GM12874 (cell line): ENCODE results near the gene PARVG.

Experiments
- CTCF ChIP-seq: IDR thresholded peaks from 2 replicates; pipeline ENCODE4 v1.5.1; 2011; ENCODE audit warnings: low read depth, mild to moderate bottlenecking, control low read depth, low read length, moderate library complexity; ENCODE audit not compliant: insufficient read depth

Gene PARVG

DNA sequence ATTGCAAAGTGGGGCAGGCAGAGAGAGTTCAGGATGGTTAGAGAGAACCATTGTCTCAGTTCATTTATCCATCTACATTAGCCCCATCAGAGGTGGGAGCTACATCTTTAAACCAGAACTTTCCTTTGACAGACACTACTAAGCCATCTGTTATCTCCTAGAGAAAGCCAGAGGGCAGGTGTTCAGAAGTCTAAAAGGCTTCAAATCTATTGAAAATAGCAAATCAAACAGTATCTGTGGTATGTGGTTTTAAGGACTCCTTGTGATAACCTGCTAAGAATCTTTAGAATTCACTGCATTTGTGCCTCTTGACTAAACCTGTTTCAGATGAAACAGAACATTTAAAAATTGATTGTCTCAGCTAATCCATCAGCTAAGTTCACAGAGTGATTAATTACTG lies 43.9 kb upstream of the PARVG start:
- no peak for TF ChIP-seq CTCF

DNA sequence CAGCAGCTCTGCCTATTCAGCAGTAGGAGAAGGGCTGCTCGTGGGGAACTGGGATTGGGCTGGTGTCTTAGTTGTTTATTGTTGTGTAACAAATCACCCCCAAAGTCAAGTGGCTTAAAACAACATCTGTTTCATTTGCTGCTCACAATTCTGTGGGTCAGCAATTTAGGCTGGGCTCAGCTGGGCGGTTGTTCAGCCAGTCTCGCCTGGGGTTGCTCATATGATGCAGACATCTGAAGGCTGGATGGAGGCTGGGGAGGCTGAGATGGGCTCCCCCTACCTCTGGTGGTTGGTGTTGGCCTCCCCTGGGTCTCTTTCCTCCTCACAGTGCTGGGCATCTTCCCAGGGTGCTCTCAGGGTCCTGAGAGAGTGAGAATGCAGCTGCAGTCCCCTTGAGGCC lies 43.3 kb upstream of the PARVG start:
- TF ChIP-seq CTCF, result no peak

GRCh38 chr22:44139773-44140172 lies 41.0 kb upstream of the PARVG start:
- TF ChIP-seq CTCF, result no peak

DNA sequence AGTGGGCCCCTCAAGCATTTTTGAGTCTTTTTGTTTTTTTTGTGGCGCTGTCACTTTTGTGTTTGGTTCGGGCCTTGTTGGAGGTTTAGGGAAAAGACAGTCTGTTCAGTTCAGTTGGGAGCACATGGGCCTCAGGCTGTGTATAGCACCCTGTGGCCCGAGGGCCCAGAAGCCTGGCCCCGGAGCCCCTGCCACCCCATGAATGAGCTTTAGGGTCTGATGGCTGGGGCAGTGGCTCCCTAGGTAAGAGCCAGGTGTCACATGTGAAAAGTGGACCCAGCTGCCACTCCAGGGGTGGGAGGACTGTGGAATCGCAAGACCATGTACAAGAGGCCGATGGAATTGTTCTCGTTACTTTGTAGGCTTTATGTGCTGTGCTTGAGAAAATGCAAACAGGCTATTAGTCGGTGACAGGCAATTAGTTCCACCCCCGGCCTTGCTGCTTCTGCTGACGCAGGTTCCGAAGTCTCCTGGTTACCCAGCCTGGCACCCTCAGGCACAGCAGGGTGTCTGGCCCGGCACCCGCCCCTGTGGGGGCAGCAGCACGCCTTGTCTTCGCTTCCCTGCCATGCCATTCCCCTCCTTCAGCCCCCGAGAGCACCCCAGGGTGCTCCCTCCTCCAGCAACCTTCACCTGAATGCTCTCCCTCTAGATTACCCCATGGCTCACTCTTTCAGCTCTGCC lies 38.2 kb upstream of the PARVG start:
- no peak for TF ChIP-seq CTCF

- TF ChIP-seq CTCF, result no peak
Measured at GRCh38 chr22:44143105-44143474, 37.6 kb upstream of the PARVG start.

- TF ChIP-seq CTCF, result no peak
Measured at GRCh38 chr22:44143579-44143978, 37.1 kb upstream of the PARVG start.

DNA sequence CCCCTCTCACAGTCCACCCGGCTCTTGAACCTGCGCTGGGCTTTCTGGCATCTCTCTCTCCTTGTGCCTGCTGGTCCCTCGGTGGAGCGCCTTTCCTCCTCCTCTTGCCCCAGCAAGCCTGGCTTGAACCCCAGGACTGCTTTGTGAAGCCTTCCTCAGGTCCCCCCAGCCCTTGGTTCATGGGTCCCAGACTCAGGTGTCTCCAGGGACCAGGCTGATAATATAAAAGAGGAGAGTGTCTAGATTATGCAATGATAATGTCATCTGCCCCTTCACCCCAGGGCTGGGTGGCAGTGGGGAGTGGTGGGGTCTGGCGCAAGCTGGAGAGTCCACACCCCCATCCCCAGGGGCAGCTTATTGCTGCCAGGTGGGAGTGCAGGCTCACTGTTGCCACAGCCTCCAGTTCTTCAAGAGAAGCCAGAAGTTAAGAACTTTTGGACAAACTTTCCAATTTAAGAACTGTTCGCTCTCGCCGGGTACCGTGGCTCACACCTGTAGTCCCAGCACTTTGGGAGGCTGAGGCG lies 36.6 kb upstream of the PARVG start:
- no peak for TF ChIP-seq CTCF

- no peak for TF ChIP-seq CTCF
Measured at GRCh38 chr22:44145544-44145943, 35.2 kb upstream of the PARVG start.
